H9 (cell line): ENCODE data around the gene SRRD. TPM values are rescaled to one million over a fixed set of nuclear protein-coding genes. Genes with fewer than 3 reads are reported as not detected.

Experiments used
- DNase-seq: peaks from one replicate; pipeline ENCODE4 v3.0.0-alpha.2; 2017
- H2AFZ ChIP-seq: one replicate; pipeline ENCODE4 v1.6.1; 2013; ENCODE audit warnings: mild to moderate bottlenecking, low read length, control low read depth, moderate library complexity
- H2AK5ac ChIP-seq: 2 replicates; pipeline ENCODE4 v1.6.1; 2013; ENCODE audit warnings: low read length, control low read depth, mixed read lengths; ENCODE audit not compliant: insufficient read length
- H2BK120ac ChIP-seq: one replicate; pipeline ENCODE4 v1.6.1; 2013; ENCODE audit warnings: low read depth, mild to moderate bottlenecking, low read length, control low read depth, inconsistent platforms; ENCODE audit not compliant: poor library complexity, severe bottlenecking
- H2BK12ac ChIP-seq: 2 replicates; pipeline ENCODE4 v1.6.1; 2013; ENCODE audit warnings: low read length, control low read depth, mixed read lengths, low read depth; ENCODE audit not compliant: insufficient read length
- H2BK15ac ChIP-seq: 2 replicates; pipeline ENCODE4 v1.6.1; 2013; ENCODE audit warnings: low read depth, low read length, control low read depth
- H2BK20ac ChIP-seq: one replicate; pipeline ENCODE4 v1.6.1; 2013; ENCODE audit warnings: low read depth, mild to moderate bottlenecking, low read length, control low read depth, inconsistent platforms; ENCODE audit not compliant: poor library complexity, severe bottlenecking
- H2BK5ac ChIP-seq: 2 replicates; pipeline ENCODE4 v1.6.1; 2013; ENCODE audit warnings: low read length, control low read depth, mixed read lengths; ENCODE audit not compliant: insufficient read length
- H3K14ac ChIP-seq: 2 replicates; pipeline ENCODE4 v1.6.1; 2013; ENCODE audit warnings: low read length, control low read depth; ENCODE audit not compliant: insufficient read depth
- H3K18ac ChIP-seq: 2 replicates; pipeline ENCODE4 v1.6.1; 2013; ENCODE audit warnings: low read depth, mild to moderate bottlenecking, mixed read lengths, low read length, control low read depth; ENCODE audit not compliant: insufficient read length
- H3K23ac ChIP-seq: 2 replicates; pipeline ENCODE4 v1.6.1; 2013; ENCODE audit warnings: low read length, control low read depth, mixed read lengths, low read depth; ENCODE audit not compliant: insufficient read length
- H3K23me2 ChIP-seq: 2 replicates; pipeline ENCODE4 v1.6.1; 2013; ENCODE audit warnings: low read depth, mild to moderate bottlenecking, mixed read lengths, low read length, control low read depth; ENCODE audit not compliant: insufficient read length, poor library complexity, severe bottlenecking
- H3K27ac ChIP-seq: 2 replicates; pipeline ENCODE4 v1.5.1; 2013; ENCODE audit warnings: low read length, control low read depth, mixed read lengths, low read depth; ENCODE audit not compliant: insufficient read length
- H3K27me3 ChIP-seq: 2 replicates; pipeline ENCODE4 v1.6.1; 2013; ENCODE audit warnings: low read length, control low read depth, inconsistent platforms; ENCODE audit not compliant: insufficient read depth
- H3K4ac ChIP-seq: 2 replicates; pipeline ENCODE4 v1.6.1; 2013; ENCODE audit warnings: low read depth, mild to moderate bottlenecking, control low read depth, inconsistent platforms, low read length, moderate library complexity
- H3K4me1 ChIP-seq: 2 replicates; pipeline ENCODE4 v1.6.1; 2013; ENCODE audit warnings: low read length, control low read depth, inconsistent platforms; ENCODE audit not compliant: insufficient read depth
- H3K4me2 ChIP-seq: 2 replicates; pipeline ENCODE4 v1.6.1; 2013; ENCODE audit warnings: low read length, control low read depth, mixed read lengths; ENCODE audit not compliant: insufficient read length, insufficient read depth
- H3K56ac ChIP-seq: 2 replicates; pipeline ENCODE4 v1.6.1; 2013; ENCODE audit warnings: low read depth, mild to moderate bottlenecking, mixed read lengths, low read length, control low read depth; ENCODE audit not compliant: insufficient read length
- H3K79me1 ChIP-seq: 2 replicates; pipeline ENCODE4 v1.6.1; 2013; ENCODE audit warnings: low read depth, mild to moderate bottlenecking, moderate library complexity, low read length, control low read depth, inconsistent platforms; ENCODE audit not compliant: insufficient read depth, poor library complexity, severe bottlenecking
- H3K79me2 ChIP-seq: 2 replicates; pipeline ENCODE4 v1.6.1; 2013; ENCODE audit warnings: low read length, control low read depth, inconsistent platforms; ENCODE audit not compliant: insufficient read depth
- H3K9ac ChIP-seq: 2 replicates; pipeline ENCODE4 v1.6.1; 2013; ENCODE audit warnings: low read length, control low read depth, mixed read lengths; ENCODE audit not compliant: insufficient read length; ENCODE audit errors: extremely low read depth
- H3K9me3 ChIP-seq: one replicate; pipeline ENCODE4 v1.6.1; 2013; ENCODE audit warnings: low read depth, low read length, inconsistent platforms; ENCODE audit not compliant: control insufficient read depth
- H3T11ph ChIP-seq: one replicate; pipeline ENCODE4 v1.6.1; 2013; ENCODE audit warnings: mild to moderate bottlenecking, low read length, control low read depth, inconsistent platforms
- H4K20me1 ChIP-seq: one replicate; pipeline ENCODE4 v1.6.1; 2013; ENCODE audit not compliant: control insufficient read depth, insufficient read length, insufficient read depth
- H4K5ac ChIP-seq: 2 replicates; pipeline ENCODE4 v1.6.1; 2013; ENCODE audit warnings: low read depth, mild to moderate bottlenecking, mixed read lengths, low read length, control low read depth; ENCODE audit not compliant: insufficient read length
- H4K8ac ChIP-seq: replicated peaks from 2 replicates; pipeline ENCODE4 v1.6.1; 2013; ENCODE audit warnings: low read length, control low read depth, mixed read lengths, low read depth; ENCODE audit not compliant: insufficient read length
- H4K91ac ChIP-seq: 2 replicates; pipeline ENCODE4 v1.6.1; 2013; ENCODE audit warnings: low read depth, mild to moderate bottlenecking, moderate library complexity, mixed read lengths, low read length, control low read depth; ENCODE audit not compliant: insufficient read length
- H3K27ac Mint-ChIP-seq, 3 experiments: 2 replicates in 2 of 3; 3 replicates in 1 of 3; pipeline ENCODE4 v1.8.0; 2020 to 2021; ENCODE audit warnings: mixed read lengths in 3 of 3, mild to moderate bottlenecking in 1 of 3, moderate library complexity in 1 of 3
- H3K27me3 Mint-ChIP-seq: 2 replicates; pipeline ENCODE4 v1.8.0; 2021; ENCODE audit warnings: low read depth, mild to moderate bottlenecking, moderate library complexity, mixed read lengths
- H3K36me3 Mint-ChIP-seq, 3 experiments: 2 replicates in 2 of 3; 3 replicates in 1 of 3; pipeline ENCODE4 v1.8.0; 2020 to 2021; ENCODE audit warnings: low read depth in 3 of 3, mixed read lengths in 3 of 3; ENCODE audit not compliant: insufficient read depth in 1 of 3
- H3K4me1 Mint-ChIP-seq, 2 experiments: 2 replicates each; pipeline ENCODE4 v1.8.0; 2020; ENCODE audit warnings: mixed read lengths in 2 of 2
- H3K4me3 Mint-ChIP-seq, 2 experiments: 2 replicates in 1 of 2; 3 replicates in 1 of 2; pipeline ENCODE4 v1.8.0; 2020 to 2021; ENCODE audit warnings: mild to moderate bottlenecking in 2 of 2, mixed read lengths in 2 of 2, moderate library complexity in 1 of 2
- H3K9me3 Mint-ChIP-seq, 2 experiments: 2 replicates in 1 of 2; 3 replicates in 1 of 2; pipeline ENCODE4 v1.8.0; 2020; ENCODE audit warnings: mild to moderate bottlenecking in 2 of 2, mixed read lengths in 2 of 2, moderate library complexity in 1 of 2
- CTCF ChIP-seq: fragments of 200-600 bp; sonication (generic); conservative IDR thresholded peaks from 3 replicates; pipeline ENCODE4 v1.8.0; 2021; ENCODE audit warnings: antibody characterized with exemption, mild to moderate bottlenecking
- WGBS: extraction: QIAGEN DNeasy Blood & Tissue Kit; methylation state at CpG from one replicate; pipeline ENCODE4 v1.1.7; 2013; ENCODE audit warnings: missing lambda C conversion rate, low lambda C conversion rate, mixed read lengths; ENCODE audit not compliant: insufficient read length; ENCODE audit errors: extremely low coverage; 5-methylcytosine and 5-hydroxymethylcytosine counted together
- total RNA-seq: library from RNA; stranded (reverse); gene quantifications from 2 replicates; pipeline ENCODE4 v1.2.1, GENCODE V29; 2021

The SRRD gene
- total RNA-seq, 1 experiment from 2014 or later = 36.0 TPM

GRCh38 chr22:26448334-26448733, 35.3 kb upstream of the SRRD start:
- no peak overlapping the region for H2BK120ac ChIP-seq
- no peaks in the 10 kb centered on the region for H3K9me3 Mint-ChIP-seq
- H4K5ac ChIP-seq = no peak overlapping the region
- H3K23ac ChIP-seq = no peak overlapping the region
- H4K8ac ChIP-seq = no peak overlapping the region
- no peak overlapping the region for H4K91ac ChIP-seq
- no peaks in the 10 kb centered on the region for H3K79me2 ChIP-seq
- H3K4me3 Mint-ChIP-seq = no peak overlapping the region
- no peak overlapping the region for H3K4ac ChIP-seq
- no peak overlapping the region for H3K18ac ChIP-seq
- H3K4me1 ChIP-seq = no peaks in the 10 kb centered on the region
- no peaks in the 10 kb centered on the region for H3K9me3 ChIP-seq
- no peak overlapping the region for H2AK5ac ChIP-seq
- no peak overlapping the region; a peak in 1 of 7 replicates for H3K27ac Mint-ChIP-seq
- no peak for TF ChIP-seq CTCF
- no peak overlapping the region for H3T11ph ChIP-seq
- DNase-seq = no peak
- no peak overlapping the region for H3K14ac ChIP-seq
- H2BK15ac ChIP-seq = no peak overlapping the region
- no peaks in the 10 kb centered on the region for H3K23me2 ChIP-seq
- H2BK12ac ChIP-seq = no peak overlapping the region
- H3K56ac ChIP-seq = no peak overlapping the region
- no peaks in the 10 kb centered on the region for H3K27me3 ChIP-seq
- H3K36me3 Mint-ChIP-seq = peaks cover 8 to 32% (median 31%) of the 10 kb centered on the region in 3 experiments; a peak in 6 of 7 replicates
- H3K27ac ChIP-seq = no peak overlapping the region
- no CpG with 5 or more reads among the region's 5 CpGs for WGBS
- H3K4me1 Mint-ChIP-seq = peaks cover 2 to 5% of the 10 kb centered on the region in 2 experiments; a peak in 3 of 4 replicates
- H3K4me2 ChIP-seq = no peak overlapping the region
- H2BK20ac ChIP-seq = no peak overlapping the region
- H2BK5ac ChIP-seq = no peak overlapping the region
- no peaks in the 10 kb centered on the region for H4K20me1 ChIP-seq
- no peak overlapping the region for H3K9ac ChIP-seq
- no peaks in the 10 kb centered on the region for H3K79me1 ChIP-seq
- H2AFZ ChIP-seq = no peak overlapping the region
- H3K27me3 Mint-ChIP-seq = no peaks in the 10 kb centered on the region
